Fibroblast of mammary gland (primary cell): ENCODE results near the gene ALKBH6.
A peak's percentile ranks its signal among the peaks of the same experiment; 100 is the strongest.

Source experiments
- DNase-seq: peaks from one replicate; pipeline ENCODE4 v3.0.0-alpha.2; 2010; ENCODE audit warnings: low read depth
- H3K4me3 ChIP-seq: 2 replicates; pipeline ENCODE4 v1.5.1; 2011; ENCODE audit warnings: low read depth, mild to moderate bottlenecking, low read length, moderate library complexity; ENCODE audit not compliant: control insufficient read depth
- CTCF ChIP-seq: conservative IDR thresholded peaks from 2 replicates; pipeline ENCODE4 v1.5.1; 2011; ENCODE audit warnings: low read depth, low read length, inconsistent platforms; ENCODE audit not compliant: control insufficient read depth, insufficient read depth

Gene ALKBH6

GRCh38 chr19:35975608-35976214 lies 38.3 kb downstream of the ALKBH6 start:
- TF ChIP-seq CTCF, result no peak
- no peak overlapping the region for H3K4me3 ChIP-seq
- DNase-seq, result peak; percentile 22

GRCh38 chr19:35973487-35973886 lies 40.5 kb downstream of the ALKBH6 start:
- no peak for DNase-seq
- TF ChIP-seq CTCF, result no peak

GRCh38 chr19:35966771-35967170 lies 47.2 kb downstream of the ALKBH6 start:
- TF ChIP-seq CTCF, result no peak
- no peak overlapping the region for H3K4me3 ChIP-seq
- no peak for DNase-seq

More at GRCh38 chr19:35973487-35973886, 40.5 kb downstream of the ALKBH6 start:
- H3K4me3 ChIP-seq, result no peak overlapping the region

- TF ChIP-seq CTCF, result no peak
- DNase-seq, result peak; percentile 64
- no peak overlapping the region for H3K4me3 ChIP-seq
Observed at GRCh38 chr19:35963514-35963913, 50.5 kb downstream of the ALKBH6 start.

GRCh38 chr19:35960432-35960972 lies 53.5 kb downstream of the ALKBH6 start:
- no peak overlapping the region for H3K4me3 ChIP-seq
- no peak for DNase-seq
- no peak for TF ChIP-seq CTCF

- H3K4me3 ChIP-seq, result no peak overlapping the region
- TF ChIP-seq CTCF, result no peak
Observed at GRCh38 chr19:35959968-35960320, 54.1 kb downstream of the ALKBH6 start.

More at GRCh38 chr19:35959968-35960320, 54.1 kb downstream of the ALKBH6 start:
- DNase-seq, result no peak
